Endometrial microvascular endothelial cells (primary cell): ENCODE data around the gene ARHGEF33. TPM values are rescaled to one million over a fixed set of nuclear protein-coding genes. Genes with fewer than 3 reads are reported as not detected.

ENCODE experiments used
- in situ Hi-C: cut with HindIII; loops from 2 replicates; pipeline ENCODE4 v1.10.0; 2017; ENCODE audit warnings: low sequenced_read_pairs, low pct_unique_long_range_greater_than_20kb; ENCODE audit errors: inconsistent ontology term
- total RNA-seq: library from RNA; depleted of rRNA; stranded (reverse); fragments of >200 nt; gene quantifications from one replicate; pipeline ENCODE4 v1.2.3, GENCODE V29; 2015; ENCODE audit errors: inconsistent ontology term

ARHGEF33 gene
- not detected for total RNA-seq

- in situ Hi-C loops = no loop called here
Measured at GRCh38 chr2:38889575-38889974, at the start of gene ARHGEF33. ARHGEF33 (plus strand) TSS chr2:38889875; CDS start chr2:38919448, 29,573 bp downstream.

GRCh38 chr2:38850045-38850444 is 39.6 kb upstream of the ARHGEF33 start:
- in situ Hi-C loops = no loop called here

- in situ Hi-C loops = no loop called here
Measured at GRCh38 chr2:38856165-38856564, 33.5 kb upstream of the ARHGEF33 start.

GRCh38 chr2:38862476-38862875 is 27.2 kb upstream of the ARHGEF33 start:
- in situ Hi-C loops = no loop called here

- in situ Hi-C loops = no loop called here
Measured at GRCh38 chr2:38863061-38863695, 26.5 kb upstream of the ARHGEF33 start.

- in situ Hi-C loops = no loop called here
Measured at GRCh38 chr2:38866773-38867443, 22.8 kb upstream of the ARHGEF33 start.

GRCh38 chr2:38871432-38871831 is 18.2 kb upstream of the ARHGEF33 start:
- in situ Hi-C loops = no loop called here

- in situ Hi-C loops = no loop called here
Measured at GRCh38 chr2:38873763-38874162, 15.9 kb upstream of the ARHGEF33 start.

GRCh38 chr2:38875227-38875575 is 14.5 kb upstream of the ARHGEF33 start:
- in situ Hi-C loops = no loop called here

GRCh38 chr2:38875576-38876367 is 13.9 kb upstream of the ARHGEF33 start, which contains the start of the genes DHX57 and MORN2:
DHX57 (minus strand) TSS chr2:38875934; CDS start chr2:38868405, 7,529 bp downstream.
MORN2 (plus strand) TSS chr2:38875976.
- in situ Hi-C loops = no loop called here

- in situ Hi-C loops = no loop called here
Measured at GRCh38 chr2:38876407-38876806, 13.3 kb upstream of the ARHGEF33 start.

- in situ Hi-C loops = no loop called here
Measured at GRCh38 chr2:38886063-38886462, 3.6 kb upstream of the ARHGEF33 start.

GRCh38 chr2:38887347-38887746 is 2.3 kb upstream of the ARHGEF33 start:
- in situ Hi-C loops = no loop called here

GRCh38 chr2:38887902-38888554 is 1.6 kb upstream of the ARHGEF33 start:
- in situ Hi-C loops = no loop called here

- in situ Hi-C loops = no loop called here
Measured at GRCh38 chr2:38889045-38889444, 630 bp upstream of the ARHGEF33 start.

GRCh38 chr2:38892819-38893218 is 3.1 kb downstream of the ARHGEF33 start:
- in situ Hi-C loops = no loop called here

- in situ Hi-C loops = no loop called here
Measured at GRCh38 chr2:38898256-38898655, 8.6 kb downstream of the ARHGEF33 start.

- in situ Hi-C loops = no loop called here
Measured at GRCh38 chr2:38900726-38901125, 11.1 kb downstream of the ARHGEF33 start.

- in situ Hi-C loops = no loop called here
Measured at GRCh38 chr2:38905251-38905650, 15.6 kb downstream of the ARHGEF33 start.
